BLaER1 treated with 17β-estradiol and CSF1 and Interleukin-3, amounts not matched to agents 10 nM and 100 nM (cell line): ENCODE data around the gene DGKI.

Experiments
- H3K27ac ChIP-seq, 11 experiments: shearing (Covaris generic); formaldehyde crosslinking; 2 replicates each; pipeline ENCODE4 v1.8.1; 2022
- H3K27me3 ChIP-seq, 11 experiments: shearing (Covaris generic); formaldehyde crosslinking; 2 replicates each; pipeline ENCODE4 v1.8.1; 2022
- H3K36me3 ChIP-seq, 11 experiments: shearing (Covaris generic); formaldehyde crosslinking; 2 replicates each; pipeline ENCODE4 v1.8.1; 2022
- H3K4me1 ChIP-seq, 10 experiments: shearing (Covaris generic); formaldehyde crosslinking; 2 replicates each; pipeline ENCODE4 v1.8.1; 2022
- H3K4me2 ChIP-seq, 11 experiments: shearing (Covaris generic); formaldehyde crosslinking; 2 replicates each; pipeline ENCODE4 v1.8.1; 2022
- H3K4me3 ChIP-seq, 10 experiments: shearing (Covaris generic); formaldehyde crosslinking; 2 replicates each; pipeline ENCODE4 v1.8.1; 2022
- H3K9ac ChIP-seq, 11 experiments: shearing (Covaris generic); formaldehyde crosslinking; 2 replicates each; pipeline ENCODE4 v1.8.1; 2022
- H3K9me3 ChIP-seq, 11 experiments: shearing (Covaris generic); formaldehyde crosslinking; replicated peaks in 1 of 11; 2 replicates each; pipeline ENCODE4 v1.8.1; 2022
- H4K20me1 ChIP-seq, 11 experiments: shearing (Covaris generic); formaldehyde crosslinking; 2 replicates each; pipeline ENCODE4 v1.8.1; 2022
- Cebpa-rat ChIP-seq, 11 experiments: shearing (Covaris generic); IDR thresholded peaks; 2 replicates each; pipeline ENCODE4 v1.8.1; 2022

Gene DGKI

DNA sequence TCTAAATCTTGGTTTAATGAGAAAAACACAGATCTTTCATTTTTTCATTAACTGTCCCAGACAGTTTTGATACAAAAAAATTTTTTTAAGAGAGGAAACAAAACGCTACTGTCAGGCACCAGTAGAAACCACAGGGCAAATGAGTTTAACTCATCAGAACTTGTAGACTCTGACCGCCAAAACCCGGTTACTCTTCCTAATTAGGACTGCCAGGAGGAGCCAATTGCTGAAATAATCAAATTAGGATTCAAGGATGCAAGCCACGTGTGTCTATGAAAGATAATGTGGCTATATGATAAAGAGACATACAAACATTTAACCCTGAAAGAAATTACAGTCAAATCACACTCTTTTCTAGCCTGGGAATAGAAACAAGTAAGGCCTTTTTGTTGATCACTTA lies 154.4 kb downstream of the DGKI start:
- no peak overlapping the region for H3K9ac ChIP-seq
- H3K9me3 ChIP-seq: no peaks in the 10 kb centered on the region
- no peak overlapping the region for H3K4me2 ChIP-seq
- H4K20me1 ChIP-seq: no peaks in the 10 kb centered on the region
- H3K4me3 ChIP-seq: no peak overlapping the region
- no peak for TF ChIP-seq Cebpa-rat (IDR thresholded peaks at IDR 0.05)
- H3K27me3 ChIP-seq: no peaks in the 10 kb centered on the region
- H3K4me1 ChIP-seq: peaks cover 8 to 33% (median 22%) of the 10 kb centered on the region in 10 experiments; a peak in 17 of 20 replicates
- H3K36me3 ChIP-seq: no peaks in the 10 kb centered on the region
- H3K27ac ChIP-seq: no peak overlapping the region

DNA sequence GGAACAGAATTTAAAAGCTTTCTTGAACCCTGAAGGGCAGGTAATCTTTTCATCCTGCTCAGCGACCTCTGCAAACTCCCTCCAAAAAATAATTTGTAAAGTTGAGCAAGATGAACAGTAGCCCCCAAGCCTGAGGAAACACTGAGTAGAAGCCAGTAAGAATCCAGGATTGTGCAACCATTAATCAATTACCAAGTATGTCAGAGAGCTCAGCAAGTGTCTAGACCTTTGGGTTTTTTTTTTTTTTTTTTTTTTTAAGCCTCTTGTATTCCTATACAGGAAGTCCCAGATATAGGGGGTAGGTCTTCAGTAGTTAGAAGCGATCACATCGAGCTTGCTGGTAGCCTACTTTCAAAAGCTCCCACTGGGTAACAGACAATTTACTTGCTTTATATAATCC lies 155.2 kb downstream of the DGKI start:
- Histone ChIP-seq H3K4me3 (no peak overlapping the region), H3K4me2 (no peak overlapping the region), H3K27ac (no peak overlapping the region), H3K4me1 (peaks cover 8 to 30% (median 21%) of the 10 kb centered on the region in 10 experiments; a peak in 17 of 20 replicates), H3K36me3 (no peaks in the 10 kb centered on the region), H3K9ac (no peak overlapping the region), H4K20me1 (no peaks in the 10 kb centered on the region), H3K27me3 (no peaks in the 10 kb centered on the region), H3K9me3 (no peaks in the 10 kb centered on the region)
- TF ChIP-seq Cebpa-rat (IDR thresholded peaks at IDR 0.05): peak in 1 of 11 experiments; percentile 22; a peak in 1 of 22 replicates

DNA sequence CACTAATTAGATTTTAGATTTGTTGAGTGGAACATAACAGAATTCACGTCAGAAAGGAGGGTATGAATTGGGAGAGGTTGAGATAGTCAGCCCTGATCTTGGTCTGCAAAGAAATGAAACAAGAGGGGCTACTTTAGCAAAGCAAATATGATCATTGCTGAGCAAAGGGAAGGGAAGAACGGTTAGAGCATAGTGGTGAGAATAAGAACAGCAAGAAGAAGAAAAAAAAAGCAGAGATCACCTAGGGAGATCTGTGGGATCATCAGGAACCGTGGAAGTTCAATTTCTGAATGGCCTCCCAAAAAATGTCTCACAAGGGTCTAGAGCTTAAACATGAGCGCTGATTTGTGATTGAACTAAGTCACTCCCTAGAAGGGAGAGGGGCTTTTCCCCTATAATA lies 156.1 kb downstream of the DGKI start:
- H3K27me3 ChIP-seq: no peaks in the 10 kb centered on the region
- H3K4me1 ChIP-seq: peaks cover 8 to 21% (median 13%) of the 10 kb centered on the region in 10 experiments; a peak in 17 of 20 replicates
- H3K27ac ChIP-seq: no peak overlapping the region
- H3K4me2 ChIP-seq: no peak overlapping the region
- no peaks in the 10 kb centered on the region for H4K20me1 ChIP-seq
- H3K9me3 ChIP-seq: no peaks in the 10 kb centered on the region
- no peaks in the 10 kb centered on the region for H3K36me3 ChIP-seq
- no peak overlapping the region for H3K9ac ChIP-seq
- H3K4me3 ChIP-seq: no peak overlapping the region
- TF ChIP-seq Cebpa-rat (IDR thresholded peaks at IDR 0.05): no peak

DNA sequence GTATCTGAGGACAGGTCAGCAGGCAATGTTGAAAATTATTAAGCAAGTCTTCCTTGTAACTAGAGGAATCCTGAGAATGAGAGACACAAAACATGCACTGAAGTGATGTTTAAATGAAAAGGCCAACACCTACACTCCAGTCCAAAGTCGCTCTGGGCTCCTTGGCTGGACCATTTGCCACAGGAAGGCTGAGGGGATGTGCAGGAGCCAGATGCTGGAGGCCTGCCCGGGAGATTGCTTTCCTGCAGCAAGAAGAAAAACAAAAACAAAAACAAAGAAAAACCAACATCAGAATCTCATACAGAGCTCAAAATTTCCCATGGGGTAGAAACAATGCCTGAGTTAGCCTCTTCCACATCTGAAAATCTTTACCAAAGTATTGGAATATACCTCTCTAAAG lies 157.0 kb downstream of the DGKI start:
- Histone ChIP-seq H3K27me3 (no peaks in the 10 kb centered on the region), H3K36me3 (no peaks in the 10 kb centered on the region), H3K4me2 (no peak overlapping the region), H3K9me3 (no peaks in the 10 kb centered on the region), H3K4me3 (no peak overlapping the region), H3K9ac (no peak overlapping the region), H3K27ac (no peak overlapping the region), H3K4me1 (peaks cover 6 to 14% (median 10%) of the 10 kb centered on the region in 10 experiments; a peak in 17 of 20 replicates), H4K20me1 (no peaks in the 10 kb centered on the region)
- no peak for TF ChIP-seq Cebpa-rat (IDR thresholded peaks at IDR 0.05)

DNA sequence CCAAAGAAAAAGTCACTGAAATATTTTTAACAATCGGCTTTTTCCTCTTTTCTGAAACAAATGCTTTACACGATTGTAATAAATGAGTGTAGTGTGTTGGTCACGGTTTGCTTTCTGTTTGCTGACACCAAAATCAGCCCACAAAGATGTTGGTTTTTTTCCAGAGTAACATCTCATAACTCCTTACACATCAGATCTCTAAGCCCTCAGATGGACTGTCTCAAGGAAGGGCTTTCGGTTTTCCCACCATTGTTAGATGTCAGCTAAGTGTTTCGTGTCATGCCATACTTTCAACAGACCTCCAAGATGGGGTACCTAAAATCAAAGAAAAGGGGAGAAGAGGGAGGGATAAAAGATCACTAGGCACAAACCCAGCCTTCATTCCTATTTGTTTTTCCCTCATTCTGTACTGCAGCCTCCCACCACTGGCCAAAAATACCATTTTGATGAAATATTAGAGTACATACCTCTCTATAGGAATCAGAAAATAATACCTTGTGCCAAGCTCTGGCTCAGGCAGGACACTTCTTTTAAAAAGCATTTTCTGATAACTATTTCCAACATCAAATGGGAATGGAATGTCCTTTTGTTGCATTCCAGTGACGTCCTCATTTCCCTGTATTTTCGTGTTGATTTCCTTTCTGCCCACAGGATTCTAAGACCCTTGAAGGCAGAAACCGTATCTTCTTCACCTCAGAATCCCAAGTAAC lies 159.1 kb downstream of the DGKI start:
- Histone ChIP-seq H3K27ac (no peak overlapping the region), H3K36me3 (no peaks in the 10 kb centered on the region), H3K27me3 (no peaks in the 10 kb centered on the region), H3K4me1 (peaks cover 0 to 7% (median 0%) of the 10 kb centered on the region in 10 experiments; a peak in 2 of 20 replicates), H3K4me2 (no peak overlapping the region), H3K9ac (no peak overlapping the region), H3K9me3 (no peaks in the 10 kb centered on the region), H4K20me1 (no peaks in the 10 kb centered on the region), H3K4me3 (no peak overlapping the region)
- TF ChIP-seq Cebpa-rat (IDR thresholded peaks at IDR 0.05): no peak

DNA sequence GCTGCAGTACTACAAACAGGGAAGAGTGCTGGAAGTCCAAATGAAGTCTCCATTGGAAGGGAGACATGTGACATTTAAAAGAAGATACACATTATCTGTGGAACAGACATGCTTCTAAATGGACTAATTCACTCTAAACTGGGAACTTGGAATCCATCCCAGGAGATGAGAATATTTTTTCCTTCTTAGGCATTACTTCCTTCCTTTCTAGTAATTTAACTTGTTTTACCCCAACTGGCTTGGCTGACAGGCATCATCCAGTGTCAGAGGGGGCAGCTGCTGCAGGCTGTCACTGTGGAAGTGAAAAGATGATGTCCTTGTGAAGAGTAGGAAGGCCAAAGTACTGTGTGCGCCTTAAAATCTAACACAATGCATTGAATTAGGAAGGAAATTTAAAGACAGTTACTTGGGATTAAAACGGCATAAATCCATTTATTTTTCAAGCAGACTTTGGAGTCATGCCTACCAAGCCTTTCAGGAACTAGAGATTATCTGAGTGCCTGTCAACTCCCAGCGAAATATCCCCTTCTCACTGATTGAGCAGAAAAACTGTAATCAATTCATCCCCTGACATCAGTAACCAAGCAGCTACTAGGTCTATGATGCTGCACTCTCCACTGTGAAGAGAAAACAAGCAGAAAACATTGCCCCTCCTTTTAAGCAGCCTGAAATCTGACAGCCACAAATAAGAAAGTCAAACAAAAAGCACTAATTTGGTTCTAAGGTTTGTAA lies 161.2 kb downstream of the DGKI start:
- no peak for TF ChIP-seq Cebpa-rat (IDR thresholded peaks at IDR 0.05)

DNA sequence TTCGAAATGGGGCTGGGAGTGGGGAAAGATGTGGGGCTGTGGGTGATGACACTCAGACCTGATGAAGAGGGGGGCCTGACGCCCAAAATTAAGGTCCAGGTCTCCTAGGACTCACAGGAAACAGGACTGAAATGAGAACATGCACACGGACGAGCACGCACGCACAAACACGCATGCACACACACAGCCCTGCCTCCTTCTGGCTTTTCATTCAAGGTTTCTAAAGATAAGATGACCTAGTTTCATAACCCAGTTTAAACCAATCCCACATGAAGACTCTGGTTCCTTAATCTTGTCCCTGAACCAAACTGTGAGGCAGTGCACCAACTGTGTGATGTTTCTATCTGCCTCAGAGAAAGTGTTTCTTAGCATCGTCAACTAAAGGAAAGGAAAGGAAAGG lies 162.0 kb downstream of the DGKI start:
- TF ChIP-seq Cebpa-rat (IDR thresholded peaks at IDR 0.05): no peak
- H3K27me3 ChIP-seq: no peaks in the 10 kb centered on the region

More for the DNA sequence above, 161.2 kb downstream of the DGKI start:
- Histone ChIP-seq H3K36me3 (no peaks in the 10 kb centered on the region), H4K20me1 (no peaks in the 10 kb centered on the region), H3K4me1 (peaks cover 0 to 7% (median 0%) of the 10 kb centered on the region in 10 experiments; a peak in 7 of 20 replicates), H3K9ac (no peak overlapping the region), H3K27ac (no peak overlapping the region), H3K9me3 (no peaks in the 10 kb centered on the region), H3K4me3 (no peak overlapping the region), H3K4me2 (peak overlapping the region in 1 of 11 experiments; percentile 24; a peak in 1 of 22 replicates), H3K27me3 (no peaks in the 10 kb centered on the region)

DNA sequence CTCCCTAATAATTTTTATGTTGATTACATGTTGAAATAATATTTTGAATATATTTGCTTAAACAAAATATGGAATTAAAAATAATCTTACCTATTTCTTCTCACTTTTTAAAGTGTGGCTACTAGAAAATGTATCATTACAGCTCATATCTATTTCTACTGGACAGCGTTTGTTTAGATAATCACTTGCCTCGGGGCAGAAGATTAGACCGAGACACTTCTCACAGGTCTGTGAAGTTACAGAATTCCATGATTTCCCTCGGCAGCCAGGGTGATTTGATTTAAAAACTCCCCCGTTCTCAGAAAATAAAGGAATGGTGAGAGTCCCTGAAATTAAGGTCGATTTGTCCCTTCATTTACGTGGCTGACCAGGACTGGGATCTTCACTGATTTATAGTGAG lies 162.5 kb downstream of the DGKI start:
- Histone ChIP-seq H3K4me3 (no peak overlapping the region), H3K27ac (no peak overlapping the region), H3K4me2 (no peak overlapping the region), H3K27me3 (no peaks in the 10 kb centered on the region), H3K9ac (no peak overlapping the region), H4K20me1 (no peaks in the 10 kb centered on the region), H3K4me1 (peaks cover 0 to 7% (median 0%) of the 10 kb centered on the region in 10 experiments; a peak in 7 of 20 replicates), H3K36me3 (no peaks in the 10 kb centered on the region), H3K9me3 (no peaks in the 10 kb centered on the region)
- TF ChIP-seq Cebpa-rat (IDR thresholded peaks at IDR 0.05): no peak

More for the DNA sequence above, 162.0 kb downstream of the DGKI start:
- H3K4me3 ChIP-seq: no peak overlapping the region
- no peaks in the 10 kb centered on the region for H4K20me1 ChIP-seq
- no peak overlapping the region for H3K9ac ChIP-seq
- H3K4me1 ChIP-seq: peaks cover 0 to 7% (median 0%) of the 10 kb centered on the region in 10 experiments; a peak in 7 of 20 replicates
- H3K4me2 ChIP-seq: peak overlapping the region in 1 of 11 experiments; percentile 24; a peak in 1 of 22 replicates
- no peaks in the 10 kb centered on the region for H3K9me3 ChIP-seq
- no peak overlapping the region for H3K27ac ChIP-seq
- no peaks in the 10 kb centered on the region for H3K36me3 ChIP-seq

DNA sequence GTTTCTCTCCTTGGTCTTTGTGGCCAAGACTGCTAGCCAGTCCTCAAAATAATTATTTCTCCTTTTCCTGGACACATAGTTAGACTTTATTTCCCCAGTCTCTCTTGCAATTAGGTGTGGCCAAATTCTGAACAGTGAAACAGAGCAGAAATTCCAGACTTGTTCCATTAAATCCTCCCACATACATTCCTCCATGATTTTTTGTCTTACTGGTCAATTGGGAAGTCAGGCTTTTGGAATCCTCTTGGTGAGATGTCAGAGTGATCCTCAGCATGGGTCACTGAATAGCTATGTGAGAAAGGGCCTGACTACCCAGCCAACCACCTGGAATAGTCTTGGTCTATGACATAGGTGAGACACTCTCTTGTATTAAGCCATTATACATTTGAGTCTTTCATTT lies 164.2 kb downstream of the DGKI start:
- H3K36me3 ChIP-seq: no peaks in the 10 kb centered on the region
- no peak for TF ChIP-seq Cebpa-rat (IDR thresholded peaks at IDR 0.05)
- H3K4me3 ChIP-seq: no peak overlapping the region
- no peak overlapping the region for H3K27ac ChIP-seq
- H3K27me3 ChIP-seq: no peaks in the 10 kb centered on the region
- no peaks in the 10 kb centered on the region for H4K20me1 ChIP-seq
- no peak overlapping the region for H3K9ac ChIP-seq
- no peaks in the 10 kb centered on the region for H3K9me3 ChIP-seq
- peaks cover 0 to 7% (median 0%) of the 10 kb centered on the region in 10 experiments; a peak in 7 of 20 replicates for H3K4me1 ChIP-seq
- no peak overlapping the region for H3K4me2 ChIP-seq
